GM12878 (cell line): ENCODE results near the gene APOE. TPM values are rescaled to one million over a fixed set of nuclear protein-coding genes. Genes with fewer than 3 reads are reported as not detected.

Experiments
- CBX3 ChIP-seq: fragments of 200-600 bp; sonication (generic); IDR thresholded peaks from 2 replicates; pipeline ENCODE4 v1.6.1; 2016; ENCODE audit warnings: low read depth, borderline replicate concordance
- CHD2 ChIP-seq: IDR thresholded peaks from 2 replicates; pipeline ENCODE4 v1.6.1; 2011; ENCODE audit warnings: low read depth, low read length, improper control_type of control experiment, borderline replicate concordance
- CHD4 ChIP-seq: fragments of 200-600 bp; sonication (generic); IDR thresholded peaks from 2 replicates; pipeline ENCODE4 v1.6.1; 2016; ENCODE audit warnings: mild to moderate bottlenecking
- FOXK2 ChIP-seq: fragments of 450-650 bp; IDR thresholded peaks from 2 replicates; pipeline ENCODE4 v1.6.1; 2017; ENCODE audit warnings: mild to moderate bottlenecking, moderate library complexity
- FOXM1 ChIP-seq: IDR thresholded peaks from 2 replicates; pipeline ENCODE4 v1.6.1; 2012; ENCODE audit warnings: low read depth, mild to moderate bottlenecking, inconsistent platforms, low read length, moderate library complexity
- GABPA ChIP-seq: IDR thresholded peaks from 2 replicates; pipeline ENCODE4 v1.6.1; 2014; ENCODE audit warnings: antibody characterized with exemption, low read depth, mild to moderate bottlenecking, inconsistent platforms
- IKZF1 ChIP-seq: fragments of 450-650 bp; conservative IDR thresholded peaks from 2 replicates; pipeline ENCODE4 v1.6.1; 2017; ENCODE audit warnings: antibody characterized with exemption, mild to moderate bottlenecking
- KAT2A ChIP-seq: conservative IDR thresholded peaks from 2 replicates; pipeline ENCODE4 v1.6.1; 2011; ENCODE audit warnings: low read depth, low read length; ENCODE audit not compliant: control insufficient read depth
- KDM1A ChIP-seq: fragments of 200-600 bp; sonication (generic); IDR thresholded peaks from 2 replicates; pipeline ENCODE4 v1.6.1; 2016; ENCODE audit warnings: borderline replicate concordance
- MYB ChIP-seq: fragments of 150-350 bp; IDR thresholded peaks from 2 replicates; pipeline ENCODE4 v1.6.1; 2014; ENCODE audit warnings: mild to moderate bottlenecking, low read depth, low read length, borderline replicate concordance
- NFYB ChIP-seq: IDR thresholded peaks from 2 replicates; pipeline ENCODE4 v1.6.1; 2011; ENCODE audit warnings: low read depth, mild to moderate bottlenecking, low read length, improper control_type of control experiment, moderate library complexity; ENCODE audit not compliant: insufficient read depth
- PAX8 ChIP-seq: fragments of 450-650 bp; IDR thresholded peaks from 2 replicates; pipeline ENCODE4 v1.6.1; 2017; ENCODE audit warnings: mild to moderate bottlenecking, moderate library complexity
- RCOR1 ChIP-seq: conservative IDR thresholded peaks from 2 replicates; pipeline ENCODE4 v1.6.1; 2012; ENCODE audit warnings: low read depth, low read length, improper control_type of control experiment
- RUNX3 ChIP-seq: IDR thresholded peaks from 2 replicates; pipeline ENCODE4 v1.6.1; 2012; ENCODE audit warnings: low read length, inconsistent platforms
- SIN3A ChIP-seq: IDR thresholded peaks from 2 replicates; pipeline ENCODE4 v1.6.1; 2012; ENCODE audit warnings: low read depth, low read length, improper control_type of control experiment
- SIX5 ChIP-seq: IDR thresholded peaks from 2 replicates; pipeline ENCODE4 v1.6.1; 2011; ENCODE audit warnings: mild to moderate bottlenecking, low read depth, low read length, moderate library complexity; ENCODE audit not compliant: severe bottlenecking
- SMAD5 ChIP-seq: IDR thresholded peaks from 2 replicates; pipeline ENCODE4 v1.6.1; 2016; ENCODE audit warnings: antibody characterized with exemption, low read depth
- TAF1 ChIP-seq: IDR thresholded peaks from 2 replicates; pipeline ENCODE4 v1.6.1; 2011; ENCODE audit warnings: mild to moderate bottlenecking, low read depth, low read length, borderline replicate concordance
- TCF3 ChIP-seq: IDR thresholded peaks from 2 replicates; pipeline ENCODE4 v1.6.1; 2012; ENCODE audit warnings: low read depth, mild to moderate bottlenecking, low read length, borderline replicate concordance; ENCODE audit not compliant: insufficient read depth
- YBX1 ChIP-seq: fragments of 450-650 bp; IDR thresholded peaks from 2 replicates; pipeline ENCODE4 v1.6.1; 2016; ENCODE audit warnings: antibody characterized with exemption
- ZBED1 ChIP-seq: IDR thresholded peaks from 2 replicates; pipeline ENCODE4 v1.6.1; 2016; ENCODE audit warnings: borderline replicate concordance
- ZNF24 ChIP-seq: fragments of 450-650 bp; IDR thresholded peaks from 2 replicates; pipeline ENCODE4 v1.6.1; 2017; ENCODE audit warnings: antibody characterized with exemption, mild to moderate bottlenecking
- ZNF622 ChIP-seq: fragments of 450-650 bp; IDR thresholded peaks from 2 replicates; pipeline ENCODE4 v1.6.1; 2017; ENCODE audit warnings: mild to moderate bottlenecking, inconsistent platforms
- polyA plus RNA-seq, 11 experiments: library from polyadenylated mRNA; depleted of rRNA in 4 of 11; unstranded in 6 of 11; stranded (reverse) in 5 of 11; fragments of >200 nt; fragmentation: Nextera tagmentation in 4 of 11; fragmentation: Illumina TruSeq in 1 of 11; extraction: Ambion mirVana in 4 of 11; extraction: Trizol in 1 of 11; gene quantifications; 1 replicate in 1 of 11; 2 replicates in 10 of 11; pipeline versions ENCODE4 v1.2.1 to v1.2.3, GENCODE V29; 2011 to 2016; ENCODE audit warnings: inconsistent platforms in 2 of 11, missing spikeins in 2 of 11, low read depth in 1 of 11
- total RNA-seq, 4 experiments: library from RNA; depleted of rRNA in 3 of 4; stranded (reverse); fragments of >200 nt in 3 of 4; fragmentation: Illumina TruSeq in 1 of 4; extraction: Trizol in 1 of 4; gene quantifications; 2 replicates each; pipeline versions ENCODE4 v1.2.1 to v1.2.3, GENCODE V29; 2013 to 2021
- TF ChIP-seq, protein P1 (sequence below): fragments of 450-650 bp; IDR thresholded peaks from 2 replicates; pipeline ENCODE4 v1.6.1; 2017; ENCODE audit warnings: low read depth, mild to moderate bottlenecking, moderate library complexity
- TF ChIP-seq, protein P2 (sequence below): fragments of 450-650 bp; IDR thresholded peaks from 2 replicates; pipeline ENCODE4 v1.6.1; 2017; ENCODE audit warnings: mild to moderate bottlenecking, low read depth, inconsistent platforms; ENCODE audit not compliant: poor library complexity, severe bottlenecking
- TF ChIP-seq, protein P3 (sequence below): IDR thresholded peaks from 2 replicates; pipeline ENCODE4 v1.6.1; 2011; ENCODE audit warnings: borderline replicate concordance, low read depth, mild to moderate bottlenecking, moderate library complexity, low read length; ENCODE audit not compliant: insufficient read depth, poor library complexity, severe bottlenecking

Gene APOE
- total and polyA plus RNA-seq, 10 of the 15 experiments (the other 5 are each of a cell fraction or from before 2014, with no cell fraction given): 0.22 to 3.7 (median 0.44) TPM; not detected in 4

DNA sequence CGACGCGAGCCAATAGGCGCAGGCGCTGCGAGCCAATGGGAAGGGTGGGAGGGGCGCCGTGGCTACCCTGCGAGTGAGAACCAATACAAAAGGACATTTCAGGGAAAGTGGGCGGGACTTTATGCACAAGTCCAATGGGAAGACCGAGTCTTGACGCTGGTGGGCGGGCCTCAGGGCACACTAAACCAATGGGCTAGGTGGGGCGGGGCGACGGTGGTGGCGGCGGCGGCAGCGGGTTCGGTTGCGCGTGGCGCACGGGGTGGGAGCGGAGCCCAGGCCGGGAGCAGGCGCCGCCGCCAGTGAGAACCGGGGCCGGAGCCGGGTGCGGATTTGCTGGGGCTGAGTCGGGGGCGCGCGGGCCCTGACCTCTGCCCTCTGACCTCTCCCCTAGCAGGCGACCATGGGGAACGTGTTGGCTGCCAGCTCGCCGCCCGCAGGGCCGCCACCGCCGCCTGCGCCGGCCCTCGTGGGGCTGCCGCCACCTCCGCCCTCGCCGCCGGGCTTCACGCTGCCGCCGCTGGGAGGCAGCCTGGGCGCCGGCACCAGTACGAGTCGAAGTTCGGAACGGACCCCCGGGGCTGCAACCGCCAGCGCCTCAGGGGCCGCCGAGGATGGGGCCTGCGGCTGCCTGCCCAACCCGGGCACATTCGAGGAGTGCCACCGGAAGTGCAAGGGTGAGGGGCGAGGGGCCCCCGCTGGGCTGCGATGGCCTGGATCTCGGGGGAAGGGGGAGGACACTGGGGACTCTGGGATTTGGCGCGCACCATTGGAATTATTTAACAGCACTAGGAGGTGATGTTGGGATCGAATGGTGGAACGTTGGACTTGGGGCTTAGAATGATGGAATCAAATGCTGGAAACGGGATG is 14.3 kb upstream of the APOE start, which contains the start of gene TOMM40 (continued):
- TF ChIP-seq MYB (no peak), SIX5 (peak; percentile 35), ZNF622 (peak; percentile 70), SMAD5 (no peak), PAX8 (no peak), TCF3 (no peak), IKZF1 (peak; percentile 58), KDM1A (no peak), FOXK2 (no peak), SIN3A (peak; percentile 76), ZNF24 (no peak), YBX1 (no peak), ZBED1 (no peak), NFYB (peak; percentile 75; the same call in 1 of the 2 replicates), CHD2 (peak; percentile 93; the same call in 1 of the 2 replicates), GABPA (no peak), TAF1 (0 out of 2 replicates have a peak, but pooled peaks have one; percentile 38), FOXM1 (no peak), RCOR1 (no peak), RUNX3 (no peak; the same call in 1 of the 2 replicates), KAT2A (no peak), CHD4 (no peak), CBX3 (no peak)
- TF ChIP-seq, protein P1, sequence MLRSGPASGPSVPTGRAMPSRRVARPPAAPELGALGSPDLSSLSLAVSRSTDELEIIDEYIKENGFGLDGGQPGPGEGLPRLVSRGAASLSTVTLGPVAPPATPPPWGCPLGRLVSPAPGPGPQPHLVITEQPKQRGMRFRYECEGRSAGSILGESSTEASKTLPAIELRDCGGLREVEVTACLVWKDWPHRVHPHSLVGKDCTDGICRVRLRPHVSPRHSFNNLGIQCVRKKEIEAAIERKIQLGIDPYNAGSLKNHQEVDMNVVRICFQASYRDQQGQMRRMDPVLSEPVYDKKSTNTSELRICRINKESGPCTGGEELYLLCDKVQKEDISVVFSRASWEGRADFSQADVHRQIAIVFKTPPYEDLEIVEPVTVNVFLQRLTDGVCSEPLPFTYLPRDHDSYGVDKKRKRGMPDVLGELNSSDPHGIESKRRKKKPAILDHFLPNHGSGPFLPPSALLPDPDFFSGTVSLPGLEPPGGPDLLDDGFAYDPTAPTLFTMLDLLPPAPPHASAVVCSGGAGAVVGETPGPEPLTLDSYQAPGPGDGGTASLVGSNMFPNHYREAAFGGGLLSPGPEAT: no peak
- TF ChIP-seq, protein P2, sequence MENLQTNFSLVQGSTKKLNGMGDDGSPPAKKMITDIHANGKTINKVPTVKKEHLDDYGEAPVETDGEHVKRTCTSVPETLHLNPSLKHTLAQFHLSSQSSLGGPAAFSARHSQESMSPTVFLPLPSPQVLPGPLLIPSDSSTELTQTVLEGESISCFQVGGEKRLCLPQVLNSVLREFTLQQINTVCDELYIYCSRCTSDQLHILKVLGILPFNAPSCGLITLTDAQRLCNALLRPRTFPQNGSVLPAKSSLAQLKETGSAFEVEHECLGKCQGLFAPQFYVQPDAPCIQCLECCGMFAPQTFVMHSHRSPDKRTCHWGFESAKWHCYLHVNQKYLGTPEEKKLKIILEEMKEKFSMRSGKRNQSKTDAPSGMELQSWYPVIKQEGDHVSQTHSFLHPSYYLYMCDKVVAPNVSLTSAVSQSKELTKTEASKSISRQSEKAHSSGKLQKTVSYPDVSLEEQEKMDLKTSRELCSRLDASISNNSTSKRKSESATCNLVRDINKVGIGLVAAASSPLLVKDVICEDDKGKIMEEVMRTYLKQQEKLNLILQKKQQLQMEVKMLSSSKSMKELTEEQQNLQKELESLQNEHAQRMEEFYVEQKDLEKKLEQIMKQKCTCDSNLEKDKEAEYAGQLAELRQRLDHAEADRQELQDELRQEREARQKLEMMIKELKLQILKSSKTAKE: no peak
- TF ChIP-seq, protein P3, sequence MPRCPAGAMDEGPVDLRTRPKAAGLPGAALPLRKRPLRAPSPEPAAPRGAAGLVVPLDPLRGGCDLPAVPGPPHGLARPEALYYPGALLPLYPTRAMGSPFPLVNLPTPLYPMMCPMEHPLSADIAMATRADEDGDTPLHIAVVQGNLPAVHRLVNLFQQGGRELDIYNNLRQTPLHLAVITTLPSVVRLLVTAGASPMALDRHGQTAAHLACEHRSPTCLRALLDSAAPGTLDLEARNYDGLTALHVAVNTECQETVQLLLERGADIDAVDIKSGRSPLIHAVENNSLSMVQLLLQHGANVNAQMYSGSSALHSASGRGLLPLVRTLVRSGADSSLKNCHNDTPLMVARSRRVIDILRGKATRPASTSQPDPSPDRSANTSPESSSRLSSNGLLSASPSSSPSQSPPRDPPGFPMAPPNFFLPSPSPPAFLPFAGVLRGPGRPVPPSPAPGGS: no peak
